GM19238 (cell line): ENCODE data around the gene MADD.

Experiments used
- DNase-seq: peaks from one replicate; pipeline ENCODE4 v3.0.0; 2011; ENCODE audit warnings: low spot score; ENCODE audit not compliant: insufficient read length

Gene MADD

GRCh38 chr11:47251751-47252150 is 18.2 kb upstream of the MADD start:
- DNase-seq = no peak

GRCh38 chr11:47253660-47254059 is 16.3 kb upstream of the MADD start:
- DNase-seq = no peak

- DNase-seq = no peak
These were observed 15.5 kb upstream of the MADD start for GRCh38 chr11:47254386-47254785.

- DNase-seq = no peak
These were observed 13.6 kb upstream of the MADD start for GRCh38 chr11:47256374-47256773.

GRCh38 chr11:47257177-47257516 is 12.8 kb upstream of the MADD start:
- no peak for DNase-seq

GRCh38 chr11:47257517-47258316 is 12.2 kb upstream of the MADD start, which contains the start of gene NR1H3:
NR1H3 (plus strand) TSS chr11:47257996; CDS start chr11:47259217, 1,221 bp downstream.
- DNase-seq = no peak

GRCh38 chr11:47258317-47258902 is 11.5 kb upstream of the MADD start:
- no peak for DNase-seq

GRCh38 chr11:47259232-47259977 is 10.5 kb upstream of the MADD start:
- DNase-seq = no peak

- no peak for DNase-seq
These were observed 9.6 kb upstream of the MADD start for GRCh38 chr11:47260366-47260765.

GRCh38 chr11:47261291-47261800 is 8.6 kb upstream of the MADD start:
- no peak for DNase-seq

GRCh38 chr11:47264119-47264518 is 5.8 kb upstream of the MADD start:
- DNase-seq = no peak

GRCh38 chr11:47264521-47264920 is 5.4 kb upstream of the MADD start:
- no peak for DNase-seq

GRCh38 chr11:47267876-47268275 is 2.1 kb upstream of the MADD start:
- no peak for DNase-seq

GRCh38 chr11:47268448-47269001 is 1.4 kb upstream of the MADD start:
- no peak for DNase-seq

GRCh38 chr11:47269002-47269828 is 718 bp upstream of the MADD start:
- DNase-seq = peak; percentile 85

GRCh38 chr11:47270331-47271271 is 668 bp downstream of the MADD start:
- DNase-seq = no peak

- DNase-seq = no peak
These were observed 1.4 kb downstream of the MADD start for GRCh38 chr11:47271328-47271727.

GRCh38 chr11:47271961-47272661 is 2.2 kb downstream of the MADD start:
- DNase-seq = no peak

GRCh38 chr11:47272706-47273105 is 2.8 kb downstream of the MADD start:
- no peak for DNase-seq
